ENCODE measurements around the gene CELA3B. TPM values are rescaled to one million over a fixed set of nuclear protein-coding genes. Genes with fewer than 3 reads are reported as not detected.
A peak's percentile ranks its signal among the peaks of the same experiment; 100 is the strongest.
"Not testable (repeated sequence)": the region's sequence is repeated elsewhere in the genome, so short reads cannot be mapped to it uniquely, and the experiment has no call there.

The CELA3B gene
- total RNA-seq, 1 experiment from 2014 or later, result not detected

DNA sequence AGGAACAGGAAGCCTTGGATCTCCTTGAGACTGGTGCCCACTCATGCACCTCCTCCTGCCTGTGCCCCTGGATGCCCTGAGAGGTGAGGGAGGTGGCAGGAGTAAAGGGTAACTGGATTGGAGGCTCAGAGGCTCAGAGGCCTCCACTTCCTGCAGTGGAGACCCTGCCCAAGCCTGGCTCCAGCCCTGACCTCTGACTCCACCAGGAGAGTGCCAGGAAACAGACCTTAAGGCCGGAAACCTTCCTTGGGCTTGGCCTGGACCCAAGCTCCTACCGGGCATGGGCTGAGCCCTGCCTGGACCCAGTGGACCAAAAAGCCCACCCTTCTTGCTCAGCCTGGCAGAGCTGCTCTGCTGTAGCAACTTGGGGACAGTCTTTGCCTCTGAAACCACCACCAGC is 15.0 kb upstream of the CELA3B start:
- Histone ChIP-seq H3K36me3 (ENCODE audit: control insufficient read depth, insufficient read depth, low read length) (no peaks in the 10 kb centered on the region), H3K9me3 (no peaks in the 10 kb centered on the region), H3K4me3 (ENCODE audit: low read depth, low read length) (no peak overlapping the region), H3K4me1 (peaks cover 4% of the 10 kb centered on the region; the same call in 1 of the 2 replicates), H3K27me3 (replicated peaks; ENCODE audit: control insufficient read depth, insufficient read depth, low read length) (no peaks in the 10 kb centered on the region)
- POLR2A ChIA-PET, result no interaction called here
- intact Hi-C loops (cut with micrococcal nuclease; ENCODE audit: unreplicated experiment), result loop anchor here (5.0 kb wide), 1 partner anchor 39 kb away; no protein-coding TSS in a partner anchor
- Mint-ChIP-seq H3K9me3 (ENCODE audit: unreplicated experiment) (no peaks in the 10 kb centered on the region), H3K4me3 (ENCODE audit: unreplicated experiment) (no peak overlapping the region), H3K36me3 (ENCODE audit: insufficient read depth, unreplicated experiment) (peaks cover 5% of the 10 kb centered on the region), H3K4me1 (ENCODE audit: low read depth, unreplicated experiment) (peaks cover 6% of the 10 kb centered on the region), H3K27me3 (ENCODE audit: insufficient read depth, unreplicated experiment) (no peaks in the 10 kb centered on the region), H3K27ac (ENCODE audit: unreplicated experiment) (no peak overlapping the region)
- CTCF ChIA-PET, result no interaction called here
- TF ChIP-seq, protein P1, sequence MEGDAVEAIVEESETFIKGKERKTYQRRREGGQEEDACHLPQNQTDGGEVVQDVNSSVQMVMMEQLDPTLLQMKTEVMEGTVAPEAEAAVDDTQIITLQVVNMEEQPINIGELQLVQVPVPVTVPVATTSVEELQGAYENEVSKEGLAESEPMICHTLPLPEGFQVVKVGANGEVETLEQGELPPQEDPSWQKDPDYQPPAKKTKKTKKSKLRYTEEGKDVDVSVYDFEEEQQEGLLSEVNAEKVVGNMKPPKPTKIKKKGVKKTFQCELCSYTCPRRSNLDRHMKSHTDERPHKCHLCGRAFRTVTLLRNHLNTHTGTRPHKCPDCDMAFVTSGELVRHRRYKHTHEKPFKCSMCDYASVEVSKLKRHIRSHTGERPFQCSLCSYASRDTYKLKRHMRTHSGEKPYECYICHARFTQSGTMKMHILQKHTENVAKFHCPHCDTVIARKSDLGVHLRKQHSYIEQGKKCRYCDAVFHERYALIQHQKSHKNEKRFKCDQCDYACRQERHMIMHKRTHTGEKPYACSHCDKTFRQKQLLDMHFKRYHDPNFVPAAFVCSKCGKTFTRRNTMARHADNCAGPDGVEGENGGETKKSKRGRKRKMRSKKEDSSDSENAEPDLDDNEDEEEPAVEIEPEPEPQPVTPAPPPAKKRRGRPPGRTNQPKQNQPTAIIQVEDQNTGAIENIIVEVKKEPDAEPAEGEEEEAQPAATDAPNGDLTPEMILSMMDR (IDR thresholded peaks at IDR 0.05; ENCODE audit: insufficient read depth in 1 of 2, low read depth in 1 of 2, low read length in 1 of 2, severe bottlenecking in 1 of 2, unreplicated experiment in 1 of 2), result no peak
- DNase-seq, result no peak
- no TSS peak for BruUV-seq (replicated peaks)

DNA sequence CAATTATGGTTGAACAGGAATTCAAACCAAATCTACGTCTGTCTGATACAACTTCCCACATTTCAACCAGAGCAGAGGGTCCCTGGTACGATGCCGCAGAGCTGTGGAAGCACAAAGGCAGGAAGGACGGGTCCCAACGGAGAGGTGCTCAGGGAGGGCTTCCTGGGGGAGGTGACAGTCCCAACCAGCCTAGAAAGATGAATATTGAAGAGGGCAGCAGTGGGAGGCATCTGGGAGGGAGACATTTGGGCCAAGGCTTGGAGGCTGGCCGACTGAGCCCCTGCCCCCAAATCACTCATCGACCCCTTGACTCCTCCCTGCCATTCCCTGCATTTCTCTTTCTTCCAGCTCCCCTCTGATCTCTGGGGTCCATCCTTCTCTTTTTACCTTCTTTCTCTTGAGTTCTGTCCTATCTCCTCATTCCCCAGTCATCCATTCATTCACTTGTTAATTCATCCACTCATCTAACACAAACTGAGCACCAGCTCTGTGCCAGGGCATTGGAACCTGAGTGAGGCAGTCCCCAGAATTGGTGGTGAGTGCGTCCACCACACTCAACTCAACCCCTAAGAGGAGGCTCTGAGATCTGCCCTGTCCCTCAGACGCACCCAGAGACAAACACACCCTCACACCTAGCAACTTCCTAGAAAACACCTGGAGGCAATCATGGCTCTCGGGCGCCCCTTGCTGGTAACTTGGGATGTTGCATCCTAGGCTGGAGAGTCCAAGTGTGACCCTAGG is 13.2 kb upstream of the CELA3B start:
- Histone ChIP-seq H3K4me1 (peaks cover 4% of the 10 kb centered on the region; the same call in 1 of the 2 replicates), H3K36me3 (ENCODE audit: control insufficient read depth, insufficient read depth, low read length) (no peaks in the 10 kb centered on the region), H3K27me3 (replicated peaks; ENCODE audit: control insufficient read depth, insufficient read depth, low read length) (no peaks in the 10 kb centered on the region), H3K9me3 (no peaks in the 10 kb centered on the region), H3K4me3 (ENCODE audit: low read depth, low read length) (no peak overlapping the region)
- no peak overlapping the region for H3K4me3 Mint-ChIP-seq (ENCODE audit: unreplicated experiment)
- ChIA-PET CTCF (interaction anchor here (0.6 to 0.9 kb wide), 2 partner anchors 45 to 77 kb away, joined by 5 read pairs; no protein-coding TSS in a partner anchor), POLR2A (no interaction called here)
- TF ChIP-seq, protein P1 (IDR thresholded peaks at IDR 0.05; ENCODE audit: insufficient read depth in 1 of 2, low read depth in 1 of 2, low read length in 1 of 2, severe bottlenecking in 1 of 2, unreplicated experiment in 1 of 2), result peak; percentile 72 to 90
- H3K9me3 Mint-ChIP-seq (ENCODE audit: unreplicated experiment), result no peaks in the 10 kb centered on the region
- peak overlapping the region; percentile 58 for H3K27ac Mint-ChIP-seq (ENCODE audit: unreplicated experiment)
- intact Hi-C loops (cut with micrococcal nuclease; ENCODE audit: unreplicated experiment), result loop anchor here (2.0 to 5.0 kb wide), 3 partner anchors 41 to 261 kb away; no protein-coding TSS in a partner anchor
- DNase-seq, result peak; percentile 77 to 86
- H3K27me3 Mint-ChIP-seq (ENCODE audit: insufficient read depth, unreplicated experiment), result no peaks in the 10 kb centered on the region
- H3K36me3 Mint-ChIP-seq (ENCODE audit: insufficient read depth, unreplicated experiment), result peaks cover 5% of the 10 kb centered on the region
- no TSS peak for BruUV-seq (replicated peaks)
- peaks cover 11% of the 10 kb centered on the region for H3K4me1 Mint-ChIP-seq (ENCODE audit: low read depth, unreplicated experiment)

DNA sequence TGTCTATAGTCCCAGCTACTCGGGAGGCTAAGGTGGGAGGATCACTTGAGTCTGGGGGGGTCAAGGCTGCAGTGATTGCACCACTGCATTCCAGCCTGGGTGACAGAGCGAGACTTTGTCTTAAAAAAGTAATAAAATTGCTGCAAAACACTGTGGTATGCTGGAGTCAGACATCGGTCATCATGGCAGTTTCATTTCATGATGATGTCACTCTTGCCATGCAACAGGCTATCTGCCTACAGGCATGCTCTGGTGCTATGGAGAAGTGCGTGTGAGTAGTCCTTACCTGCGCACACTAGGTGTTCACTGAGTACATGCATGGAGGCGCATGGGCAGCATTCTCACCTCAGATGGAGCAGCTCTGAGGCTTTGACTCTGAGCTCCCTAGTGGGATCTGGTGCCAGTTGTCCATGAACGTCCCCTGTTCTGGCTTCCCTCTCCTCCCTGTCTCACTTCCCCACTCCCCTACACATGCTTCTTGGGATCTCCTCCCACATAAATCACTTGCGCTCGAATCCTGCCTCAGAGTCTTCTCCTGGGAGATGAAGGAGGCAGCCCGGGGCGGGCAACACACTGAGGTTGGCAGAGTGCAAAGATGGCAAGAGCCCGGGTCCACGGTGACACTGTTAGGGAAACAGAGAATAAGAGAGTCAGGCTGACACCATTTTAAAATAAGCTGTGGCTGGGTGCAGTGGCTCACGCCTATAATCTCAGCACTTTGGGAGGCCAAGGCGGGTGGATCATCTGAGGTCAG is 10.4 kb upstream of the CELA3B start:
- H3K36me3 ChIP-seq (ENCODE audit: control insufficient read depth, insufficient read depth, low read length), result no peaks in the 10 kb centered on the region
- Mint-ChIP-seq H3K27ac (ENCODE audit: unreplicated experiment) (no peak overlapping the region), H3K4me1 (ENCODE audit: low read depth, unreplicated experiment) (peaks cover 14% of the 10 kb centered on the region), H3K27me3 (ENCODE audit: insufficient read depth, unreplicated experiment) (no peaks in the 10 kb centered on the region), H3K36me3 (ENCODE audit: insufficient read depth, unreplicated experiment) (peaks cover 5% of the 10 kb centered on the region), H3K4me3 (ENCODE audit: unreplicated experiment) (no peak overlapping the region), H3K9me3 (ENCODE audit: unreplicated experiment) (no peaks in the 10 kb centered on the region)
- no peak overlapping the region for H3K4me3 ChIP-seq (ENCODE audit: low read depth, low read length)
- ChIA-PET POLR2A (interaction anchor here (0.6 kb wide), 1 partner anchor 32 kb away, joined by 3 read pairs; no protein-coding TSS in a partner anchor), CTCF (no interaction called here)
- peak in 1 of 2 experiments; percentile 23 for DNase-seq
- TF ChIP-seq, protein P1 (IDR thresholded peaks at IDR 0.05; ENCODE audit: insufficient read depth in 1 of 2, low read depth in 1 of 2, low read length in 1 of 2, severe bottlenecking in 1 of 2, unreplicated experiment in 1 of 2), result no peak
- intact Hi-C loops (cut with micrococcal nuclease; ENCODE audit: unreplicated experiment), result no loop called here
- peaks cover 4% of the 10 kb centered on the region; the same call in 1 of the 2 replicates for H3K4me1 ChIP-seq
- H3K27me3 ChIP-seq (replicated peaks; ENCODE audit: control insufficient read depth, insufficient read depth, low read length), result no peaks in the 10 kb centered on the region
- H3K9me3 ChIP-seq, result no peaks in the 10 kb centered on the region
- no TSS peak for BruUV-seq (replicated peaks)

DNA sequence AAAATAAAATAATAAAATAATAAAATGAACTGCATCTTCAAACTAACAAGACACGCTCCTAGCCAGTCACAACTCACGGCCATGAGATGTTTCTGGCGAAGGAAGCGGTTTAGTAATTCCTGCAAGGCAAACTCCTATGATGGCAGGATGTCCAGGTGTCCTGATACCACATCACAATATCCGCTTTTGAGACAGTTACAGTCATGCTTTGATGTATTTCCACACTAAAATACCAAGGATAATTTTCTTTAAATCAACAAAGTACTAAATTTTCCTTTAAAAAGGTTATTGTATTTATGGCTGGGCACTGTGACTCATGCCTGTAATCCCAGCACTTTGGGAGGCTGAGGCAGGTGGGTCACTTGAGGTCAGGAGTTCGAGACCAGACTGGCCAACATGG is 9.6 kb upstream of the CELA3B start:
- H3K4me1 ChIP-seq; H3K27me3 ChIP-seq (replicated peaks; ENCODE audit: control insufficient read depth, insufficient read depth, low read length); H3K9me3 Mint-ChIP-seq (ENCODE audit: unreplicated experiment); CTCF ChIA-PET; intact Hi-C loops (cut with micrococcal nuclease; ENCODE audit: unreplicated experiment); H3K36me3 Mint-ChIP-seq (ENCODE audit: insufficient read depth, unreplicated experiment); H3K27me3 Mint-ChIP-seq (ENCODE audit: insufficient read depth, unreplicated experiment); BruUV-seq (replicated peaks); H3K4me3 Mint-ChIP-seq (ENCODE audit: unreplicated experiment); H3K9me3 ChIP-seq; DNase-seq; POLR2A ChIA-PET; H3K27ac Mint-ChIP-seq (ENCODE audit: unreplicated experiment); H3K36me3 ChIP-seq (ENCODE audit: control insufficient read depth, insufficient read depth, low read length); H3K4me3 ChIP-seq (ENCODE audit: low read depth, low read length): not testable (repeated sequence)
- peaks cover 14% of the 10 kb centered on the region for H3K4me1 Mint-ChIP-seq (ENCODE audit: low read depth, unreplicated experiment)
